WTC11 (cell line): Measurements from ENCODE around the gene NFYB. TPM values are rescaled to one million over a fixed set of nuclear protein-coding genes. Genes with fewer than 3 reads are reported as not detected.
A peak's percentile ranks its signal among the peaks of the same experiment; 100 is the strongest.

Experiments used
- ATAC-seq: fragments of 200-7000 bp; cut with Tn5 transposase; 2 replicates; pipeline ENCODE4 v1.10.0; 2021; ENCODE audit warnings: mild to moderate bottlenecking, moderate library complexity
- Bru-seq: library from RNA; stranded (reverse); fragments of 400-500 nt; gene quantifications from one replicate; lab custom pipeline; 2021; lab: Mats Ljungman, UMichigan
- CTCF ChIA-PET: fragments of 300-600 bp; sonication (Branson Sonifier 250); formaldehyde crosslinking; loops from one replicate; lab custom pipeline; 2021; ENCODE audit warnings: antibody characterized with exemption; lab: Charles Lee
- POLR2A ChIA-PET: fragments of 350-600 bp; sonication (Branson Sonifier 250); formaldehyde crosslinking; loops from one replicate; lab custom pipeline; 2021; ENCODE audit warnings: antibody characterized with exemption; lab: Charles Lee
- DNase-seq: peaks from one replicate; pipeline ENCODE4 v3.0.0; 2021; ENCODE audit warnings: low spot score
- H3K27ac Mint-ChIP-seq: 2 replicates; pipeline ENCODE4 v1.8.0; 2021; ENCODE audit warnings: mixed read lengths
- H3K27me3 Mint-ChIP-seq: 2 replicates; pipeline ENCODE4 v1.8.0; 2021; ENCODE audit warnings: low read depth, mild to moderate bottlenecking, moderate library complexity, mixed read lengths
- H3K36me3 Mint-ChIP-seq: 2 replicates; pipeline ENCODE4 v1.8.0; 2021; ENCODE audit warnings: mixed read lengths
- H3K4me1 Mint-ChIP-seq: 2 replicates; pipeline ENCODE4 v1.8.0; 2022; ENCODE audit warnings: mixed read lengths
- H3K4me3 Mint-ChIP-seq: 2 replicates; pipeline ENCODE4 v1.8.0; 2021; ENCODE audit warnings: mild to moderate bottlenecking, moderate library complexity, mixed read lengths
- H3K9me3 Mint-ChIP-seq: 2 replicates; pipeline ENCODE4 v1.8.0; 2021; ENCODE audit warnings: mixed read lengths
- ELF4 ChIP-seq: sonication (generic); formaldehyde crosslinking; IDR thresholded peaks from 2 replicates; pipeline ENCODE4 v1.8.1; 2022; ENCODE audit warnings: low read depth, mild to moderate bottlenecking, moderate library complexity, missing genetic modification reagents
- ETV6 ChIP-seq: sonication (generic); formaldehyde crosslinking; IDR thresholded peaks from 2 replicates; pipeline ENCODE4 v1.8.1; 2022; ENCODE audit warnings: mild to moderate bottlenecking, missing genetic modification reagents
- FOXK1 ChIP-seq: sonication (generic); formaldehyde crosslinking; IDR thresholded peaks from 2 replicates; pipeline ENCODE4 v1.8.0; 2022; ENCODE audit warnings: mild to moderate bottlenecking, moderate library complexity, missing genetic modification reagents
- FOXP1 ChIP-seq: sonication (generic); formaldehyde crosslinking; IDR thresholded peaks from 2 replicates; pipeline ENCODE4 v1.8.0; 2022; ENCODE audit warnings: missing genetic modification reagents, mild to moderate bottlenecking, moderate library complexity, borderline replicate concordance
- HMGA2 ChIP-seq: fragments of 250-450 bp; sonication (Bioruptor Pico); IDR thresholded peaks from 2 replicates; pipeline ENCODE4 v1.4.0; 2021; ENCODE audit warnings: mild to moderate bottlenecking, moderate library complexity
- MYBL2 ChIP-seq: sonication (generic); formaldehyde crosslinking; IDR thresholded peaks from 2 replicates; pipeline ENCODE4 v1.8.1; 2023; ENCODE audit warnings: mild to moderate bottlenecking, moderate library complexity, missing genetic modification reagents
- NFYB ChIP-seq: sonication (generic); formaldehyde crosslinking; conservative IDR thresholded peaks from 2 replicates; pipeline ENCODE4 v1.8.0; 2022; ENCODE audit warnings: low read depth, missing genetic modification reagents
- NR2C2 ChIP-seq: sonication (generic); formaldehyde crosslinking; IDR thresholded peaks from 2 replicates; pipeline ENCODE4 v1.8.0; 2022; ENCODE audit warnings: mild to moderate bottlenecking, missing genetic modification reagents
- SMAD3 ChIP-seq: sonication (generic); formaldehyde crosslinking; IDR thresholded peaks from 2 replicates; pipeline ENCODE4 v1.8.0; 2022; ENCODE audit warnings: missing genetic modification reagents, mild to moderate bottlenecking, borderline replicate concordance
- SP1 ChIP-seq: sonication (generic); formaldehyde crosslinking; conservative IDR thresholded peaks from 2 replicates; pipeline ENCODE4 v1.8.1; 2022; ENCODE audit warnings: missing genetic modification reagents
- TEAD1 ChIP-seq: sonication (generic); formaldehyde crosslinking; IDR thresholded peaks from 2 replicates; pipeline ENCODE4 v1.8.0; 2022; ENCODE audit warnings: mild to moderate bottlenecking, missing genetic modification reagents
- TP53 ChIP-seq: sonication (generic); formaldehyde crosslinking; IDR thresholded peaks from 2 replicates; pipeline ENCODE4 v1.8.1; 2023; ENCODE audit warnings: mild to moderate bottlenecking, missing genetic modification reagents
- ZNF232 ChIP-seq: sonication (generic); formaldehyde crosslinking; IDR thresholded peaks from 2 replicates; pipeline ENCODE4 v1.8.0; 2022; ENCODE audit warnings: mild to moderate bottlenecking, missing genetic modification reagents
- ZNF423 ChIP-seq: fragments of 250-450 bp; sonication (Bioruptor Pico); IDR thresholded peaks from 2 replicates; pipeline ENCODE4 v2.1.2; 2022; ENCODE audit warnings: mild to moderate bottlenecking, moderate library complexity
- ZNF671 ChIP-seq: fragments of 250-450 bp; sonication (Bioruptor Pico); IDR thresholded peaks from 2 replicates; pipeline ENCODE4 v1.8.0; 2021; ENCODE audit warnings: mild to moderate bottlenecking
- long read RNA-seq, 3 experiments: library from RNA in 1 of 3; library from capped mRNA in 1 of 3; library from polyadenylated mRNA in 1 of 3; unstranded in 2 of 3; stranded (forward) in 1 of 3; transcript quantifications; one replicate each; pipeline ENCODE4 v2.0.0, GENCODE V29; 2021
- total RNA-seq: library from RNA; stranded (reverse); gene quantifications from 3 replicates; pipeline ENCODE4 v1.2.3, GENCODE V29; 2021
- TF ChIP-seq, protein P1 (sequence below): sonication (generic); formaldehyde crosslinking; IDR thresholded peaks from 2 replicates; pipeline ENCODE4 v1.8.0; 2023; ENCODE audit warnings: missing genetic modification reagents, mild to moderate bottlenecking, borderline replicate concordance
- TF ChIP-seq, protein P2 (sequence below): sonication (generic); formaldehyde crosslinking; IDR thresholded peaks from 2 replicates; pipeline ENCODE4 v1.8.0; 2022; ENCODE audit warnings: mild to moderate bottlenecking, missing genetic modification reagents
- TF ChIP-seq, protein P3 (sequence below): sonication (generic); formaldehyde crosslinking; IDR thresholded peaks from 2 replicates; pipeline ENCODE4 v1.8.1; 2023; ENCODE audit warnings: mild to moderate bottlenecking, moderate library complexity, missing genetic modification reagents
- TF ChIP-seq, protein P4 (sequence below): sonication (generic); formaldehyde crosslinking; IDR thresholded peaks from 2 replicates; pipeline ENCODE4 v1.8.0; 2023; ENCODE audit warnings: missing genetic modification reagents
- TF ChIP-seq, protein P5 (sequence below): sonication (generic); formaldehyde crosslinking; IDR thresholded peaks from 2 replicates; pipeline ENCODE4 v1.8.1; 2023; ENCODE audit warnings: mild to moderate bottlenecking, missing genetic modification reagents
- TF ChIP-seq, protein P6 (sequence below): sonication (generic); formaldehyde crosslinking; IDR thresholded peaks from 2 replicates; pipeline ENCODE4 v1.8.0; 2022; ENCODE audit warnings: mild to moderate bottlenecking, missing genetic modification reagents

The NFYB gene
- total RNA-seq (33.0 to 36.0 TPM (median 34.6 TPM) in 3 replicates), Bru-seq, nascent RNA (percentile 91 among the genes with signal in this experiment)
- long read RNA-seq, experiment 1, transcript NFYB-205 (8 exons, 1,727 nt) = minor isoform, 31 of 198 reads
- long read RNA-seq, experiment 1, transcript NFYB-201 (8 exons, 3,512 nt) = major isoform, 125 of 198 reads
- long read RNA-seq, experiment 1, partial matches to known transcripts = 22 of 198 reads
- long read RNA-seq, experiment 1, other reads (novel, unspliced or antisense) = 20 of 198 reads
- long read RNA-seq, experiment 2, transcript NFYB-205 (8 exons, 1,727 nt) = minor isoform, 15 of 106 reads
- long read RNA-seq, experiment 2, transcript NFYB-201 (8 exons, 3,512 nt) = major isoform, 42 of 106 reads
- long read RNA-seq, experiment 2, partial matches to known transcripts = 18 of 106 reads
- long read RNA-seq, experiment 2, other reads (novel, unspliced or antisense) = 31 of 106 reads
- long read RNA-seq, experiment 3, transcript NFYB-201 (8 exons, 3,512 nt) = major isoform, 232 of 257 reads
- long read RNA-seq, experiment 3, partial matches to known transcripts = 7 of 257 reads
- long read RNA-seq, experiment 3, other reads (novel, unspliced or antisense) = 18 of 257 reads

DNA sequence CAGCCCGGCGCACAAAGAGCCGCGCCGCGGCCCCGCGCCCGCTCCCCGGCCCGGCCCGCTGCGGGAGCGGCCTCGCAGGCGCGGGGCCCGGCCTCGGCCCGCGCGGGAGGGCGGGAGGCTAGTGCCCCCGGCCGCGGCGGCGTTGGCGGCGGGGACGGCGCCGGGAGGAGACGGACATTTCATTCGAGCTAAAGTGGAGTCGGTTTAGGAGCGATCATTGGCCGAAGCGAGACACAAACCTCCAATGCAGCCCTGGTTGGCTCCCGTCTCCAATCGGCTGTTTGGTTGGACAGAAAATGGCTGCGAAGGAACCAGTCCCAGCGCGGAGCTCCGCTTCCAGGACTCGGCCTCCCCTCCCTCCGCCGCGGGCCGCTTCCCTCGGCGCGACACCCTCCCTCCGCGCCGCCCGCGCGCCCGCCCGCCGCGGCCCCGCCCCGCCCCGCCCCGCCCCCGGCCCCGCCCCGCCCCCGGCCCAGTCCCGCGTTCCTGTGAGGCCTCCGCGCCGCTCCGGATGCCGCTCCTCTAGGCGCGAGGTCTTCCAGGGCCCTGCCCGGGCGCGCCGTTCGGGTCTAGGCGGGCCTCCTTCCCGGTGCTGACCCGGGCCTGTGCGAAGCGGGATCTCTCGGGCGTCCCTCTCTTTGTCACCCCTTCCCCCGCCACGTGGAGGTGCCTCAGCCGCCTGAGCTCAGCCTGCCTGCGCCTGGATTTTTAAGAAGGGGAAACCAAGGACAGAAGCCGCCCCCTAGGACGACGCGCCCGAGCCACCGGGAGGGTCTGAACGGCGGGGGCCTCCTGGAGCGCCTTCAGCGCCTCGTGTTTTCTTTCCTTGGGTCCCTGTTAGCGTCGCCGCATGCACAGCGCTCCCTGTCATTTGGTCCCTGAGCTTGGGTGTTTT is at the start of gene NFYB:
Gene NFYB (minus strand): TSS at position 309 of the 895 bp plus-strand sequence. CDS start 2,757 bp downstream, outside the sequence.
- peak within 1 kb of the TSS; percentile 84 for H3K4me3 Mint-ChIP-seq
- no peaks in the 10 kb centered on the region for H3K9me3 Mint-ChIP-seq
- ATAC-seq (peak; percentile 93), DNase-seq (peak; percentile 88)
- H3K27ac Mint-ChIP-seq = peak within 1 kb of the TSS; percentile 82
- H3K4me1 Mint-ChIP-seq = peaks cover 20% of the 10 kb centered on the region
- ChIA-PET CTCF (interaction anchor here (0.7 to 1.6 kb wide), 9 partner anchors 29 to 221 kb away, joined by 3 to 11 read pairs (median 4); no protein-coding TSS in a partner anchor), POLR2A (interaction anchor here (0.6 to 2.2 kb wide), 12 partner anchors 9 to 572 kb away, joined by 3 to 16 read pairs (median 3); partner anchors contain the start of genes GLT8D2, HCFC2, HSP90B1 and TDG)
- H3K27me3 Mint-ChIP-seq = peaks cover 29% of the 10 kb centered on the region
- H3K36me3 Mint-ChIP-seq = no peaks in the 10 kb centered on the region
- TF ChIP-seq ETV6 (peak; percentile 55; the same call in 1 of the 2 replicates), TEAD1 (0 out of 2 replicates have a peak, but pooled peaks have one; percentile 19), ZNF423 (CRISPR knock-in tag) (peak; percentile 23; the same call in 1 of the 2 replicates), MYBL2 (CRISPR knock-in tag) (0 out of 2 replicates have a peak, but pooled peaks have one; percentile 40), NFYB (peak; percentile 51; the same call in 1 of the 2 replicates), NR2C2 (CRISPR knock-in tag) (no peak), FOXK1 (CRISPR knock-in tag) (0 out of 2 replicates have a peak, but pooled peaks have one; percentile 35), FOXP1 (CRISPR knock-in tag) (peak; percentile 47; the same call in 1 of the 2 replicates), TP53 (CRISPR knock-in tag) (0 out of 2 replicates have a peak, but pooled peaks have one; percentile 51), SP1 (CRISPR knock-in tag) (peak; percentile 74), SMAD3 (0 out of 2 replicates have a peak, but pooled peaks have one; percentile 29), ZNF671 (CRISPR knock-in tag) (peak; percentile 37; the same call in 1 of the 2 replicates), HMGA2 (0 out of 2 replicates have a peak, but pooled peaks have one; percentile 6), ZNF232 (CRISPR knock-in tag) (peak; percentile 94; the same call in 1 of the 2 replicates), ELF4 (CRISPR knock-in tag) (0 out of 2 replicates have a peak, but pooled peaks have one; percentile 33)
- TF ChIP-seq, protein P1, sequence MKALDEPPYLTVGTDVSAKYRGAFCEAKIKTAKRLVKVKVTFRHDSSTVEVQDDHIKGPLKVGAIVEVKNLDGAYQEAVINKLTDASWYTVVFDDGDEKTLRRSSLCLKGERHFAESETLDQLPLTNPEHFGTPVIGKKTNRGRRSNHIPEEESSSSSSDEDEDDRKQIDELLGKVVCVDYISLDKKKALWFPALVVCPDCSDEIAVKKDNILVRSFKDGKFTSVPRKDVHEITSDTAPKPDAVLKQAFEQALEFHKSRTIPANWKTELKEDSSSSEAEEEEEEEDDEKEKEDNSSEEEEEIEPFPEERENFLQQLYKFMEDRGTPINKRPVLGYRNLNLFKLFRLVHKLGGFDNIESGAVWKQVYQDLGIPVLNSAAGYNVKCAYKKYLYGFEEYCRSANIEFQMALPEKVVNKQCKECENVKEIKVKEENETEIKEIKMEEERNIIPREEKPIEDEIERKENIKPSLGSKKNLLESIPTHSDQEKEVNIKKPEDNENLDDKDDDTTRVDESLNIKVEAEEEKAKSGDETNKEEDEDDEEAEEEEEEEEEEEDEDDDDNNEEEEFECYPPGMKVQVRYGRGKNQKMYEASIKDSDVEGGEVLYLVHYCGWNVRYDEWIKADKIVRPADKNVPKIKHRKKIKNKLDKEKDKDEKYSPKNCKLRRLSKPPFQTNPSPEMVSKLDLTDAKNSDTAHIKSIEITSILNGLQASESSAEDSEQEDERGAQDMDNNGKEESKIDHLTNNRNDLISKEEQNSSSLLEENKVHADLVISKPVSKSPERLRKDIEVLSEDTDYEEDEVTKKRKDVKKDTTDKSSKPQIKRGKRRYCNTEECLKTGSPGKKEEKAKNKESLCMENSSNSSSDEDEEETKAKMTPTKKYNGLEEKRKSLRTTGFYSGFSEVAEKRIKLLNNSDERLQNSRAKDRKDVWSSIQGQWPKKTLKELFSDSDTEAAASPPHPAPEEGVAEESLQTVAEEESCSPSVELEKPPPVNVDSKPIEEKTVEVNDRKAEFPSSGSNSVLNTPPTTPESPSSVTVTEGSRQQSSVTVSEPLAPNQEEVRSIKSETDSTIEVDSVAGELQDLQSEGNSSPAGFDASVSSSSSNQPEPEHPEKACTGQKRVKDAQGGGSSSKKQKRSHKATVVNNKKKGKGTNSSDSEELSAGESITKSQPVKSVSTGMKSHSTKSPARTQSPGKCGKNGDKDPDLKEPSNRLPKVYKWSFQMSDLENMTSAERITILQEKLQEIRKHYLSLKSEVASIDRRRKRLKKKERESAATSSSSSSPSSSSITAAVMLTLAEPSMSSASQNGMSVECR = peak; percentile 23; the same call in 1 of the 2 replicates
- TF ChIP-seq, protein P2, sequence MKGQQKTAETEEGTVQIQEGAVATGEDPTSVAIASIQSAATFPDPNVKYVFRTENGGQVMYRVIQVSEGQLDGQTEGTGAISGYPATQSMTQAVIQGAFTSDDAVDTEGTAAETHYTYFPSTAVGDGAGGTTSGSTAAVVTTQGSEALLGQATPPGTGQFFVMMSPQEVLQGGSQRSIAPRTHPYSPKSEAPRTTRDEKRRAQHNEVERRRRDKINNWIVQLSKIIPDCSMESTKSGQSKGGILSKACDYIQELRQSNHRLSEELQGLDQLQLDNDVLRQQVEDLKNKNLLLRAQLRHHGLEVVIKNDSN (CRISPR knock-in tag) = 0 out of 2 replicates have a peak, but pooled peaks have one; percentile 33
- TF ChIP-seq, protein P3, sequence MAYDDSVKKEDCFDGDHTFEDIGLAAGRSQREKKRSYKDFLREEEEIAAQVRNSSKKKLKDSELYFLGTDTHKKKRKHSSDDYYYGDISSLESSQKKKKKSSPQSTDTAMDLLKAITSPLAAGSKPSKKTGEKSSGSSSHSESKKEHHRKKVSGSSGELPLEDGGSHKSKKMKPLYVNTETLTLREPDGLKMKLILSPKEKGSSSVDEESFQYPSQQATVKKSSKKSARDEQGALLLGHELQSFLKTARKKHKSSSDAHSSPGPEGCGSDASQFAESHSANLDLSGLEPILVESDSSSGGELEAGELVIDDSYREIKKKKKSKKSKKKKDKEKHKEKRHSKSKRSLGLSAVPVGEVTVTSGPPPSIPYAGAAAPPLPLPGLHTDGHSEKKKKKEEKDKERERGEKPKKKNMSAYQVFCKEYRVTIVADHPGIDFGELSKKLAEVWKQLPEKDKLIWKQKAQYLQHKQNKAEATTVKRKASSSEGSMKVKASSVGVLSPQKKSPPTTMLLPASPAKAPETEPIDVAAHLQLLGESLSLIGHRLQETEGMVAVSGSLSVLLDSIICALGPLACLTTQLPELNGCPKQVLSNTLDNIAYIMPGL (CRISPR knock-in tag) = peak; percentile 40; the same call in 1 of the 2 replicates
- TF ChIP-seq, protein P4, sequence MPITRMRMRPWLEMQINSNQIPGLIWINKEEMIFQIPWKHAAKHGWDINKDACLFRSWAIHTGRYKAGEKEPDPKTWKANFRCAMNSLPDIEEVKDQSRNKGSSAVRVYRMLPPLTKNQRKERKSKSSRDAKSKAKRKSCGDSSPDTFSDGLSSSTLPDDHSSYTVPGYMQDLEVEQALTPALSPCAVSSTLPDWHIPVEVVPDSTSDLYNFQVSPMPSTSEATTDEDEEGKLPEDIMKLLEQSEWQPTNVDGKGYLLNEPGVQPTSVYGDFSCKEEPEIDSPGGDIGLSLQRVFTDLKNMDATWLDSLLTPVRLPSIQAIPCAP (CRISPR knock-in tag) = no peak
- TF ChIP-seq, protein P5, sequence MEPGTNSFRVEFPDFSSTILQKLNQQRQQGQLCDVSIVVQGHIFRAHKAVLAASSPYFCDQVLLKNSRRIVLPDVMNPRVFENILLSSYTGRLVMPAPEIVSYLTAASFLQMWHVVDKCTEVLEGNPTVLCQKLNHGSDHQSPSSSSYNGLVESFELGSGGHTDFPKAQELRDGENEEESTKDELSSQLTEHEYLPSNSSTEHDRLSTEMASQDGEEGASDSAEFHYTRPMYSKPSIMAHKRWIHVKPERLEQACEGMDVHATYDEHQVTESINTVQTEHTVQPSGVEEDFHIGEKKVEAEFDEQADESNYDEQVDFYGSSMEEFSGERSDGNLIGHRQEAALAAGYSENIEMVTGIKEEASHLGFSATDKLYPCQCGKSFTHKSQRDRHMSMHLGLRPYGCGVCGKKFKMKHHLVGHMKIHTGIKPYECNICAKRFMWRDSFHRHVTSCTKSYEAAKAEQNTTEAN (CRISPR knock-in tag) = peak; percentile 76; the same call in 1 of the 2 replicates
- TF ChIP-seq, protein P6, sequence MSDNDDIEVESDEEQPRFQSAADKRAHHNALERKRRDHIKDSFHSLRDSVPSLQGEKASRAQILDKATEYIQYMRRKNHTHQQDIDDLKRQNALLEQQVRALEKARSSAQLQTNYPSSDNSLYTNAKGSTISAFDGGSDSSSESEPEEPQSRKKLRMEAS = peak; percentile 90
